Chondrocyte (in vitro differentiated cells): ENCODE results near the gene SERPINA6. TPM values are rescaled to one million over a fixed set of nuclear protein-coding genes. Genes with fewer than 3 reads are reported as not detected.
"Not testable (repeated sequence)": the region's sequence is repeated elsewhere in the genome, so short reads cannot be mapped to it uniquely, and the experiment has no call there.

Experiments
- DNase-seq: peaks from one replicate; pipeline ENCODE4 v3.0.0; 2021; ENCODE audit warnings: mixed read lengths, low spot score
- H3K27ac Mint-ChIP-seq: one replicate; pipeline ENCODE4 v1.8.0; 2021; ENCODE audit warnings: mild to moderate bottlenecking, moderate library complexity, mixed read lengths; ENCODE audit not compliant: unreplicated experiment
- H3K27me3 Mint-ChIP-seq: 2 replicates; pipeline ENCODE4 v1.8.0; 2021; ENCODE audit warnings: low read depth, mixed read lengths
- H3K36me3 Mint-ChIP-seq: 2 replicates; pipeline ENCODE4 v1.8.0; 2021; ENCODE audit warnings: low read depth, mixed read lengths
- H3K4me1 Mint-ChIP-seq: 2 replicates; pipeline ENCODE4 v1.8.0; 2021; ENCODE audit warnings: low read depth, mild to moderate bottlenecking, mixed read lengths
- H3K4me3 Mint-ChIP-seq: one replicate; pipeline ENCODE4 v1.8.0; 2021; ENCODE audit warnings: mild to moderate bottlenecking, moderate library complexity, mixed read lengths; ENCODE audit not compliant: unreplicated experiment
- H3K9me3 Mint-ChIP-seq: 2 replicates; pipeline ENCODE4 v1.8.0; 2021; ENCODE audit warnings: low read depth, mixed read lengths
- total RNA-seq: library from RNA; stranded (reverse); gene quantifications from 3 replicates; pipeline ENCODE4 v1.2.1, GENCODE V29; 2021
- TF ChIP-seq, protein P1 (sequence below): fragments of 200-600 bp; sonication (generic); IDR thresholded peaks from 2 replicates; pipeline ENCODE4 v1.5.0; 2021; ENCODE audit warnings: antibody characterized with exemption, mild to moderate bottlenecking, moderate library complexity

SERPINA6 gene
- total RNA-seq, 1 donor from 2014 or later = not detected

DNA sequence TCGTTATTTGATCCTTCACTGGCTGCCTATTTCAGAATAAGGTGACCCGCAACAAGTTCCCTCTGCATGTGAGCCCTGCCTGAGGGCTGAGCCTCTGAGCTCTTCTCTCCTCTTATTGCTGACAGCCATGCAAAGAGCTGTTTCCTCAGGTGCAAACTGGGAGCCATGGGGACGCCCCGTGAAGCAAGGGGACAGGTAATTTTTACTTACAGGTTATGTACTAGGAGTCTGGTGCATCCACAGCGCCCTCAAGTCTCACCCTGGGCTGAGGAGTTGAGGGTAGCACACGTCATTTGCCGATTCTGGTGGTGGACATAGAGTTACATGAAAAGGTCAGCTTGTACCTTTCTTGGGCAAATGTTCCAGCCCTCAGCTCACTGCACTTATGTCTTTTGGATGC is 26.1 kb upstream of the SERPINA6 start:
- Mint-ChIP-seq H3K4me1 (peaks cover 11% of the 10 kb centered on the region), H3K4me3 (no peak overlapping the region), H3K36me3 (no peaks in the 10 kb centered on the region), H3K27ac (no peak overlapping the region), H3K27me3 (peaks cover 11% of the 10 kb centered on the region), H3K9me3 (peaks cover 3% of the 10 kb centered on the region)
- TF ChIP-seq, protein P1, sequence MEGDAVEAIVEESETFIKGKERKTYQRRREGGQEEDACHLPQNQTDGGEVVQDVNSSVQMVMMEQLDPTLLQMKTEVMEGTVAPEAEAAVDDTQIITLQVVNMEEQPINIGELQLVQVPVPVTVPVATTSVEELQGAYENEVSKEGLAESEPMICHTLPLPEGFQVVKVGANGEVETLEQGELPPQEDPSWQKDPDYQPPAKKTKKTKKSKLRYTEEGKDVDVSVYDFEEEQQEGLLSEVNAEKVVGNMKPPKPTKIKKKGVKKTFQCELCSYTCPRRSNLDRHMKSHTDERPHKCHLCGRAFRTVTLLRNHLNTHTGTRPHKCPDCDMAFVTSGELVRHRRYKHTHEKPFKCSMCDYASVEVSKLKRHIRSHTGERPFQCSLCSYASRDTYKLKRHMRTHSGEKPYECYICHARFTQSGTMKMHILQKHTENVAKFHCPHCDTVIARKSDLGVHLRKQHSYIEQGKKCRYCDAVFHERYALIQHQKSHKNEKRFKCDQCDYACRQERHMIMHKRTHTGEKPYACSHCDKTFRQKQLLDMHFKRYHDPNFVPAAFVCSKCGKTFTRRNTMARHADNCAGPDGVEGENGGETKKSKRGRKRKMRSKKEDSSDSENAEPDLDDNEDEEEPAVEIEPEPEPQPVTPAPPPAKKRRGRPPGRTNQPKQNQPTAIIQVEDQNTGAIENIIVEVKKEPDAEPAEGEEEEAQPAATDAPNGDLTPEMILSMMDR = no peak
- DNase-seq = no peak

DNA sequence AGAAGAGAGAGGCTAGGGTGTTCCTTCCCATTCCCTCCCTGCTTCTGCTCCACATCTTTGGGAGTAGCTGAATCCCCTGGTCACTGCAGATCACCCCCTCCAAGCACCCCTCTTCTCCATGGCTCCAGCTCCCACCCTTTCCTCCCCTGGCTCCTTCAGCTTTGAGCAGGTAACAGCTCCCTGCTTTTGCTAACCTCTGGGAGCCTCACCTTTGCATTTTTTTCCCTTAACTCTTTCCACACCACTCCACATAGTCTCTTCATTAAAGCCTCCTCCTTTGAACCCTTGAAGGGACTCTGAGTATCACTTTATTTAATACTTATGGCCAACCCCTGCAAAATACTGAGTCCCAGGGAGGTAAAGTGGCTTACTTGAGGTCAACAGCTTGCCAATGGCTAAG is 25.7 kb upstream of the SERPINA6 start:
- no peak for DNase-seq
- peaks cover 3% of the 10 kb centered on the region for H3K9me3 Mint-ChIP-seq
- H3K4me3 Mint-ChIP-seq = no peak overlapping the region
- peaks cover 11% of the 10 kb centered on the region for H3K4me1 Mint-ChIP-seq
- peaks cover 11% of the 10 kb centered on the region for H3K27me3 Mint-ChIP-seq
- H3K27ac Mint-ChIP-seq = no peak overlapping the region
- TF ChIP-seq, protein P1 = no peak
- H3K36me3 Mint-ChIP-seq = no peaks in the 10 kb centered on the region

DNA sequence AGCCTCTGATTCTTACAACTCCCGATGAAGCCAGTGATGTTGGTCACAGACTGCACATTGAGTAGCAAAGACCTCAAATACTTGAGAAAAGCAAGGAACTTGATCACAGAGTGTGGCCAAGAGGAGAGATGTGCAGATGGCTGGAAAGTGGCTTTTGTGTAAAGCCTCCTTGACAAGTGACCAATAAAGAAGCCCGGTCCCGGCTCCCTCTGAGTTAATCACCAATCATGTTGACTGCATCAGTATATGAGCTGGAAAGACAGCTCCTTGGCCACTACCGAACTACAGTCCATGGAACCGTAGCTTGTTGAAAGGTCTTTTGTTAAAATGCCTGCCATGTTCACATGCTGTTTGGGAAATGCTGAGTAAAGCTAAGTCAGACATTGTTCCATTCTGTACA is 23.7 kb upstream of the SERPINA6 start:
- TF ChIP-seq, protein P1 = no peak
- no peak overlapping the region for H3K4me3 Mint-ChIP-seq
- peaks cover 11% of the 10 kb centered on the region for H3K27me3 Mint-ChIP-seq
- peaks cover 24% of the 10 kb centered on the region for H3K4me1 Mint-ChIP-seq
- DNase-seq = no peak
- no peaks in the 10 kb centered on the region for H3K9me3 Mint-ChIP-seq
- H3K27ac Mint-ChIP-seq = no peak overlapping the region
- no peaks in the 10 kb centered on the region for H3K36me3 Mint-ChIP-seq

DNA sequence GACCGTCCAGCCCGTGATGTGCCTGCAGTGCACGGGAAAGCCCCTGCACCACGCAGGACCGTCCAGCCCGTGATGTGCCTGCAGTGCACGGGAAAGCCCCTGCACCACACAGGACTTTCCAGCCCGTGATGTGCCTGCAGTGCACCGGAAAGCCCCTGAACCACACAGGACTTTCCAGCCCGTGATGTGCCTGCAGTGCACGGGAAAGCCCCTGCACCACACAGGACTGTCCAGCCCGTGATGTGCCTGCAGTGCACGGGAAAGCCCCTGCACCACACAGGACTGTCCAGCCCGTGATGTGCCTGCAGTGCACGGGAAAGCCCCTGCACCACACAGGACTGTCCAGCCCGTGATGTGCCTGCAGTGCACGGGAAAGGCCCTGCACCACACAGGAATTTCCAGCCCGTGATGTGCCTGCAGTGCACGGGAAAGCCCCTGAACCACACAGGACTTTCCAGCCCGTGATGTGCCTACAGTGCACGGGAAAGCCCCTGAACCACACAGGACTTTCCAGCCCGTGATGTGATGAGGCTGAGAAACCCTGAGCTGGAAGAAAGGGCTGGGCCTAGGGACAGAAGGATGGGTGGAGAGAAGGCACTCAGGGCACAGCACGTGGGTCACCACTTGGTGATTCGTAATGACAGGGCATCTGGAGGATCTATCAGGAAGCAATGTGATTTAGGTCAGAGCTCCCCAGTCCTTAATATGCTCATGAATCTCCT is 23.1 kb upstream of the SERPINA6 start:
- not testable (repeated sequence) for H3K9me3 Mint-ChIP-seq, H3K4me3 Mint-ChIP-seq, H3K36me3 Mint-ChIP-seq, DNase-seq, H3K27me3 Mint-ChIP-seq
- Mint-ChIP-seq H3K4me1 (peaks cover 30% of the 10 kb centered on the region), H3K27ac (peak overlapping the region; percentile 53)

DNA sequence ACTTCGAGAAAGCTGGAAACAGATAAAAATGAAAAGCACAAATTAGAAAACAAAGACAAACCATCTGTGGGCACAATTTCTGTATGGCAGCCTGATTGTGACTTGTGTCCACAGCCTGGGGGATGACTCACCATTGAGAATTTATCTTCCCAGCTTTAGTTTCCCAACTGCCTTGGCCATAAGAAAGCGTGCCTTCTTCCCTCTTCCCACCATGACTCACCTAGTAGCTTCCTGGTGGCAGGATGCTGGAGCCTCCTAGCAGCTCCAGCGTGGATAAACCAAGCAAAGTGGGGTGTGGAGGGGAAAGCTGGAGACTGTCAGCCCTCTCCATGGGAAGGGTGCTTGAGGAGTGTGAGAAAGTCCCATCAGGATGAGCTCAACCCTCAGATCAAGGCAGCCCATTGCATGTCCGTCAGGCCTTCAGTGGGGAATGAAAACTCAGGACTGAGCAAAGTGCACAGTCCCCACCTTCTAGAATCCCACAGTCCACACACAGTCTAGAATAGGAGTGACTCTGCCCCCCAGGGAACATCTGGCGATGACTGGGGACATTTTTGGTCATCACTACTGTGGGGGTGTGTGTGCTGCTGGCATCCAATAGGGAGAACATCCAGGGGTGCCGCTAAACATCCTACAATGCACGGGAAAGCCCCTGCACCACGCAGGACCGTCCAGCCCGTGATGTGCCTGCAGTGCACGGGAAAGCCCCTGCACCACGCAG is 22.4 kb upstream of the SERPINA6 start:
- H3K36me3 Mint-ChIP-seq = peaks cover 2% of the 10 kb centered on the region
- TF ChIP-seq, protein P1 = no peak
- no peak overlapping the region for H3K4me3 Mint-ChIP-seq
- peaks cover 9% of the 10 kb centered on the region for H3K27me3 Mint-ChIP-seq
- peak overlapping the region; percentile 57 for H3K27ac Mint-ChIP-seq
- no peak for DNase-seq
- H3K4me1 Mint-ChIP-seq = peaks cover 37% of the 10 kb centered on the region
- peaks cover 3% of the 10 kb centered on the region for H3K9me3 Mint-ChIP-seq
